Activated B cell treated with CpG ODN at 0.5 μM for 24 hours (primary cell): ENCODE measurements around the gene PTPRC. TPM values are rescaled to one million over a fixed set of nuclear protein-coding genes. Genes with fewer than 3 reads are reported as not detected.

Experiments
- ATAC-seq: fragments of 200-7000 bp; cut with Tn5 transposase; one replicate; pipeline ENCODE4 v1.10.0; 2021; ENCODE audit warnings: low read depth, mild to moderate bottlenecking, moderate library complexity
- CTCF ChIA-PET: fragments of 350-600 bp; sonication (Branson Sonifier 250); formaldehyde crosslinking; loops from one replicate; lab custom pipeline; 2021; ENCODE audit warnings: antibody characterized with exemption; lab: Charles Lee
- POLR2A ChIA-PET: fragments of 350-600 bp; sonication (Branson Sonifier 250); formaldehyde crosslinking; loops from one replicate; lab custom pipeline; 2021; ENCODE audit warnings: antibody characterized with exemption; lab: Charles Lee
- DNase-seq: peaks from one replicate; pipeline ENCODE4 v3.0.0; 2022
- H3K27ac Mint-ChIP-seq: one replicate; pipeline ENCODE4 v1.8.0; 2020; ENCODE audit warnings: mixed read lengths
- H3K27me3 Mint-ChIP-seq: one replicate; pipeline ENCODE4 v1.8.0; 2021; ENCODE audit warnings: mixed read lengths
- H3K36me3 Mint-ChIP-seq: one replicate; pipeline ENCODE4 v1.8.0; 2021; ENCODE audit warnings: low read depth, mixed read lengths
- H3K4me1 Mint-ChIP-seq: one replicate; pipeline ENCODE4 v1.8.0; 2021; ENCODE audit warnings: mixed read lengths
- H3K4me3 Mint-ChIP-seq: one replicate; pipeline ENCODE4 v1.8.0; 2020; ENCODE audit warnings: mild to moderate bottlenecking, mixed read lengths
- H3K9me3 Mint-ChIP-seq: one replicate; pipeline ENCODE4 v1.8.0; 2020; ENCODE audit warnings: mixed read lengths
- CTCF ChIP-seq: fragments of 200-600 bp; IDR thresholded peaks from one replicate; pipeline ENCODE4 v1.8.0; 2022; ENCODE audit warnings: antibody characterized with exemption, mild to moderate bottlenecking
- intact Hi-C: fragments of 100-400 bp; cut with micrococcal nuclease; formaldehyde crosslinking; loops from one replicate; pipeline ENCODE4 v1.15.1; 2024
- total RNA-seq: library from RNA; stranded (reverse); gene quantifications from 2 replicates; pipeline ENCODE4 v1.2.3, GENCODE V29; 2022

Gene PTPRC
- total RNA-seq, 1 donor from 2014 or later: 506 TPM

DNA sequence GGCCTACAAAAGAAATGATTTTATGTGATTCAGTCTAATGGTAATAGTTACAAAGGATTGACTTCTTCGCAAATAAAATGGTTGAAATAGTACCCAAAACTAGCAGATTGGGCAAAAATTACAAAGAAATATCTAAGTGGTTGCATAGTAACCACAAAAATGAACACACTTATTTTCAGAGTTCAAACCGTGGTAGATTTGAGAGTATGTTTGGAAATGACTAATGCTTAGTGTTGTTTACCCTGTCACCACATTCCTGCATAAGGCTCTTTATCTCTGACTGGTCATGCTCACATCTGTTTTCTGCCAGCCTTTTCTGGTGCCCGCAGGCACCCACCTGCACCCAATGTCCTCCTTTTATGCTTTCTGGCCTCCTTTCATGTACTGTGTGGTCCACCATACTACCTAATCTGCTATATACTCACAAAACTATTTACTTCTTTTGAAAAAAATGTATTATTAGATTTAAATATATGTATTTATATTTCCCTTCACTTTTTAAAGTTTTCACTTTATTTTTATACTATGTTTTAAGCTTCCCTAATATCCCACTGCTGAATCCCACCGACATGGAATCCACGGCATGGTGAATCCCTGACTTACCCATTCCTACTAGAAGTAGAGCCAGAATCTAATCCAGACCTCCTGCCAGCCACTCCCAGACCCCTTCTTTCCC, 30.3 kb downstream of the PTPRC start:
- TF ChIP-seq CTCF: no peak
- ChIA-PET POLR2A (interaction anchor here (0.9 to 9.3 kb wide), 8 partner anchors 12 to 149 kb away, joined by 3 to 80 read pairs (median 18); partner anchors contain the start of gene PTPRC), CTCF (interaction anchor here (0.6 to 1.0 kb wide), 2 partner anchors 44 to 48 kb away, joined by 3 to 5 read pairs; no protein-coding TSS in a partner anchor)
- intact Hi-C loops: loop anchor here (2.0 to 10.0 kb wide), 2 partner anchors 14 to 1636 kb away; no protein-coding TSS in a partner anchor
- DNase-seq: no peak
- peaks cover 2% of the 10 kb centered on the region for H3K9me3 Mint-ChIP-seq
- peak overlapping the region; percentile 42 for H3K4me3 Mint-ChIP-seq
- H3K27me3 Mint-ChIP-seq: no peaks in the 10 kb centered on the region
- peak overlapping the region; percentile 88 for H3K27ac Mint-ChIP-seq
- H3K36me3 Mint-ChIP-seq: peaks cover 67% of the 10 kb centered on the region
- peaks cover 89% of the 10 kb centered on the region for H3K4me1 Mint-ChIP-seq
- ATAC-seq: peak; percentile 57

GRCh38 chr1:198669771-198670170, 30.9 kb downstream of the PTPRC start:
- Mint-ChIP-seq H3K27me3 (no peaks in the 10 kb centered on the region), H3K4me1 (peaks cover 87% of the 10 kb centered on the region), H3K27ac (peak overlapping the region; percentile 88), H3K9me3 (peaks cover 2% of the 10 kb centered on the region), H3K36me3 (peaks cover 64% of the 10 kb centered on the region), H3K4me3 (peak overlapping the region; percentile 42)
- intact Hi-C loops: loop anchor here (2.0 to 10.0 kb wide), 2 partner anchors 13 to 1635 kb away; no protein-coding TSS in a partner anchor
- DNase-seq: no peak
- peak; percentile 9 for ATAC-seq
- no peak for TF ChIP-seq CTCF
- ChIA-PET CTCF (interaction anchor here (0.6 to 1.0 kb wide), 2 partner anchors 45 to 49 kb away, joined by 3 to 5 read pairs; no protein-coding TSS in a partner anchor), POLR2A (interaction anchor here (0.9 to 9.3 kb wide), 7 partner anchors 11 to 71 kb away, joined by 4 to 80 read pairs (median 28); partner anchors contain the start of gene PTPRC)

- ATAC-seq (peak; percentile 67), DNase-seq (no peak)
- ChIA-PET POLR2A (interaction anchor here (0.7 to 9.3 kb wide), 12 partner anchors 10 to 128 kb away, joined by 3 to 80 read pairs (median 5); partner anchors contain the start of gene PTPRC), CTCF (interaction anchor here (1.1 kb wide), 1 partner anchor 50 kb away, joined by 3 read pairs; no protein-coding TSS in a partner anchor)
- Mint-ChIP-seq H3K36me3 (peaks cover 62% of the 10 kb centered on the region), H3K27me3 (no peaks in the 10 kb centered on the region), H3K4me1 (peaks cover 88% of the 10 kb centered on the region), H3K27ac (peak overlapping the region; percentile 97), H3K9me3 (peaks cover 2% of the 10 kb centered on the region), H3K4me3 (peak overlapping the region; percentile 74)
- intact Hi-C loops: loop anchor here (1.0 kb wide), 2 partner anchors 8 to 50 kb away; no protein-coding TSS in a partner anchor
- TF ChIP-seq CTCF: no peak
These were observed 32.3 kb downstream of the PTPRC start for GRCh38 chr1:198671136-198671535.

GRCh38 chr1:198672124-198672523, 33.3 kb downstream of the PTPRC start:
- DNase-seq (no peak), ATAC-seq (no peak)
- intact Hi-C loops: no loop called here
- H3K27me3 Mint-ChIP-seq: no peaks in the 10 kb centered on the region
- peaks cover 92% of the 10 kb centered on the region for H3K4me1 Mint-ChIP-seq
- H3K27ac Mint-ChIP-seq: peak overlapping the region; percentile 97
- POLR2A ChIA-PET: interaction anchor here (0.6 to 9.3 kb wide), 9 partner anchors 9 to 74 kb away, joined by 3 to 80 read pairs (median 9); partner anchors contain the start of gene PTPRC
- no peak for TF ChIP-seq CTCF
- peaks cover 2% of the 10 kb centered on the region for H3K9me3 Mint-ChIP-seq
- peaks cover 62% of the 10 kb centered on the region for H3K36me3 Mint-ChIP-seq
- peak overlapping the region; percentile 32 for H3K4me3 Mint-ChIP-seq
- CTCF ChIA-PET: interaction anchor here (0.9 to 1.0 kb wide), 2 partner anchors 10 to 35 kb away, joined by 3 to 4 read pairs; no protein-coding TSS in a partner anchor
